ENCODE results near the gene GPX3.

The GPX3 gene

GRCh38 chr5:151034422-151035379, 14.3 kb downstream of the GPX3 start:
- no peak for DNase-seq (ENCODE audit: low spot score)

GRCh38 chr5:151036556-151036955, 16.2 kb downstream of the GPX3 start:
- no peak for DNase-seq (ENCODE audit: low spot score)

- no peak for DNase-seq (ENCODE audit: low spot score)
Measured at GRCh38 chr5:151037561-151038411, 17.4 kb downstream of the GPX3 start.

- no peak for DNase-seq (ENCODE audit: low spot score)
Measured at GRCh38 chr5:151038412-151038745, 18.0 kb downstream of the GPX3 start.

- DNase-seq (ENCODE audit: low spot score) = no peak
Measured at GRCh38 chr5:151038801-151039238, 18.4 kb downstream of the GPX3 start.

GRCh38 chr5:151039665-151040064, 19.3 kb downstream of the GPX3 start:
- DNase-seq (ENCODE audit: low spot score) = no peak

GRCh38 chr5:151040211-151040747, 19.9 kb downstream of the GPX3 start:
- DNase-seq (ENCODE audit: low spot score) = no peak

- DNase-seq (ENCODE audit: low spot score) = no peak
Measured at GRCh38 chr5:151041577-151042268, 21.3 kb downstream of the GPX3 start.

GRCh38 chr5:151042453-151043093, 22.2 kb downstream of the GPX3 start:
- no peak for DNase-seq (ENCODE audit: low spot score)

GRCh38 chr5:151047814-151048425, 27.5 kb downstream of the GPX3 start:
- no peak for DNase-seq (ENCODE audit: low spot score)

GRCh38 chr5:151048526-151048925, 28.1 kb downstream of the GPX3 start:
- DNase-seq (ENCODE audit: low spot score) = no peak

GRCh38 chr5:151051066-151051930, 30.9 kb downstream of the GPX3 start:
- DNase-seq (ENCODE audit: low spot score) = peak; percentile 78

GRCh38 chr5:151051931-151052608, 31.7 kb downstream of the GPX3 start:
- no peak for DNase-seq (ENCODE audit: low spot score)

GRCh38 chr5:151052836-151053235, 32.4 kb downstream of the GPX3 start:
- no peak for DNase-seq (ENCODE audit: low spot score)

- no peak for DNase-seq (ENCODE audit: low spot score)
Measured at GRCh38 chr5:151053796-151054462, 33.5 kb downstream of the GPX3 start.

- DNase-seq (ENCODE audit: low spot score) = no peak
Measured at GRCh38 chr5:151054709-151055108, 34.3 kb downstream of the GPX3 start.

GRCh38 chr5:151055336-151055735, 34.9 kb downstream of the GPX3 start:
- DNase-seq (ENCODE audit: low spot score) = no peak

- DNase-seq (ENCODE audit: low spot score) = no peak
Measured at GRCh38 chr5:151056379-151057325, 36.3 kb downstream of the GPX3 start.

All from HuH-7.5 (cell line).